CD8-positive, alpha-beta memory T cell (primary cell): ENCODE results near the gene HLA-F. TPM values are rescaled to one million over a fixed set of nuclear protein-coding genes. Genes with fewer than 3 reads are reported as not detected.

ENCODE experiments used
- CTCF ChIA-PET: fragments of 350-600 bp; sonication (Branson Sonifier 250); formaldehyde crosslinking; loops from one replicate; lab custom pipeline; 2021; ENCODE audit warnings: antibody characterized with exemption; lab: Charles Lee
- POLR2A ChIA-PET: fragments of 350-600 bp; sonication (Branson Sonifier 250); formaldehyde crosslinking; loops from one replicate; lab custom pipeline; 2021; ENCODE audit warnings: antibody characterized with exemption; lab: Charles Lee
- DNase-seq, 5 donors: peaks; one replicate each; pipeline versions ENCODE4 v3.0.0 to v3.0.0-alpha.2; 2020 to 2022; ENCODE audit warnings: mixed read lengths in 1 of 5
- H3K27ac ChIP-seq: one replicate; pipeline ENCODE4 v1.7.0; 2013; ENCODE audit warnings: low read depth, mild to moderate bottlenecking, low read length, moderate library complexity
- H3K27me3 ChIP-seq: 2 replicates; pipeline ENCODE4 v1.7.0; 2013; ENCODE audit warnings: low read length, mild to moderate bottlenecking; ENCODE audit not compliant: insufficient read depth, poor library complexity, severe bottlenecking
- H3K36me3 ChIP-seq: 2 replicates; pipeline ENCODE4 v1.7.0; 2013; ENCODE audit warnings: mild to moderate bottlenecking, low read length, moderate library complexity; ENCODE audit not compliant: insufficient read depth
- H3K4me1 ChIP-seq: 2 replicates; pipeline ENCODE4 v1.7.0; 2013; ENCODE audit warnings: mild to moderate bottlenecking, low read length, moderate library complexity; ENCODE audit not compliant: insufficient read depth
- H3K4me3 ChIP-seq: 2 replicates; pipeline ENCODE4 v1.7.0; 2013; ENCODE audit warnings: mild to moderate bottlenecking, low read length
- H3K9me3 ChIP-seq: 2 replicates; pipeline ENCODE4 v1.7.0; 2013; ENCODE audit warnings: mild to moderate bottlenecking, low read length
- H3K27ac Mint-ChIP-seq, 8 donors: one replicate each; pipeline ENCODE4 v1.8.0; 2020 to 2021; ENCODE audit warnings: mixed read lengths in 8 of 8, mild to moderate bottlenecking in 6 of 8, inconsistent platforms in 3 of 8, moderate library complexity in 3 of 8
- H3K27me3 Mint-ChIP-seq, 2 donors: one replicate each; pipeline ENCODE4 v1.8.0; 2020 to 2021; ENCODE audit warnings: mixed read lengths in 2 of 2, mild to moderate bottlenecking in 1 of 2, moderate library complexity in 1 of 2
- H3K36me3 Mint-ChIP-seq, 3 donors: one replicate each; pipeline ENCODE4 v1.8.0; 2020 to 2021; ENCODE audit warnings: mixed read lengths in 3 of 3, inconsistent platforms in 1 of 3, mild to moderate bottlenecking in 1 of 3
- H3K4me1 Mint-ChIP-seq, 3 donors: one replicate each; pipeline ENCODE4 v1.8.0; 2020 to 2021; ENCODE audit warnings: mixed read lengths in 3 of 3, inconsistent platforms in 1 of 3, mild to moderate bottlenecking in 1 of 3
- H3K4me3 Mint-ChIP-seq, 7 donors: one replicate each; pipeline ENCODE4 v1.8.0; 2020 to 2021; ENCODE audit warnings: mixed read lengths in 7 of 7, mild to moderate bottlenecking in 6 of 7, moderate library complexity in 4 of 7, inconsistent platforms in 2 of 7
- H3K9me3 Mint-ChIP-seq, 5 donors: one replicate each; pipeline ENCODE4 v1.8.0; 2020 to 2022; ENCODE audit warnings: mixed read lengths in 5 of 5, mild to moderate bottlenecking in 3 of 5, moderate library complexity in 2 of 5, inconsistent platforms in 1 of 5
- polyA plus RNA-seq: library from polyadenylated mRNA; unstranded; fragments of 300-500 nt; fragmentation: Illumina TruSeq; gene quantifications from one replicate; pipeline ENCODE4 v1.2.3, GENCODE V29; 2021
- total RNA-seq, 2 experiments: library from RNA; stranded (reverse); gene quantifications; one replicate each; pipeline ENCODE4 v1.2.3, GENCODE V29; 2021

The HLA-F gene
- total and polyA plus RNA-seq, 3 experiments from 2014 or later, result 222 to 500 (median 242) TPM

GRCh38 chr6:29737707-29738630 lies 14.7 kb downstream of the HLA-F start:
- no peaks in the 10 kb centered on the region for H3K9me3 ChIP-seq
- H3K27me3 Mint-ChIP-seq, result no peaks in the 10 kb centered on the region
- H3K27ac ChIP-seq, result no peak overlapping the region
- no peak overlapping the region for H3K4me3 ChIP-seq
- peak overlapping the region in 1 of 8 donors; percentile 33 for H3K27ac Mint-ChIP-seq
- peaks cover 0 to 4% (median 0%) of the 10 kb centered on the region in 5 donors for H3K9me3 Mint-ChIP-seq
- H3K36me3 ChIP-seq, result no peaks in the 10 kb centered on the region
- no peak overlapping the region for H3K4me3 Mint-ChIP-seq
- H3K27me3 ChIP-seq, result no peaks in the 10 kb centered on the region
- ChIA-PET POLR2A (interaction anchor here (0.9 to 2.0 kb wide), 5 partner anchors 11 to 35 kb away, joined by 3 to 10 read pairs (median 5); no protein-coding TSS in a partner anchor), CTCF (interaction anchor here (0.6 to 6.2 kb wide), 25 partner anchors 11 to 279 kb away, joined by 3 to 126 read pairs (median 5); no protein-coding TSS in a partner anchor)
- H3K4me1 Mint-ChIP-seq, result peaks cover 6 to 22% (median 12%) of the 10 kb centered on the region in 3 donors
- peaks cover 0 to 10% (median 9%) of the 10 kb centered on the region in 3 donors for H3K36me3 Mint-ChIP-seq
- H3K4me1 ChIP-seq, result no peaks in the 10 kb centered on the region
- DNase-seq, result peak; percentile 48 to 82 (median 63)

- Mint-ChIP-seq H3K27ac (no peak overlapping the region), H3K9me3 (peaks cover 0 to 4% (median 0%) of the 10 kb centered on the region in 5 donors), H3K4me3 (no peak overlapping the region), H3K36me3 (peaks cover 0 to 17% (median 9%) of the 10 kb centered on the region in 3 donors), H3K27me3 (no peaks in the 10 kb centered on the region), H3K4me1 (peaks cover 4 to 11% (median 11%) of the 10 kb centered on the region in 3 donors)
- Histone ChIP-seq H3K27me3 (no peaks in the 10 kb centered on the region), H3K9me3 (no peaks in the 10 kb centered on the region), H3K27ac (no peak overlapping the region), H3K4me3 (no peak overlapping the region), H3K36me3 (no peaks in the 10 kb centered on the region), H3K4me1 (no peaks in the 10 kb centered on the region)
- POLR2A ChIA-PET, result no interaction called here
- DNase-seq, result no peak
- CTCF ChIA-PET, result interaction anchor here (1.2 to 6.2 kb wide), 7 partner anchors 12 to 95 kb away, joined by 3 to 126 read pairs (median 5); no protein-coding TSS in a partner anchor
Observed at GRCh38 chr6:29739136-29739881, 16.1 kb downstream of the HLA-F start.

GRCh38 chr6:29739882-29740261 lies 16.6 kb downstream of the HLA-F start:
- Mint-ChIP-seq H3K36me3 (peaks cover 0 to 20% (median 9%) of the 10 kb centered on the region in 3 donors), H3K27me3 (peaks cover 0 to under 1% of the 10 kb centered on the region in 2 donors), H3K4me1 (peaks cover 0 to 5% (median 5%) of the 10 kb centered on the region in 3 donors), H3K9me3 (peaks cover 0 to 4% (median 0%) of the 10 kb centered on the region in 5 donors), H3K4me3 (no peak overlapping the region), H3K27ac (no peak overlapping the region)
- no peak for DNase-seq
- H3K27me3 ChIP-seq, result no peaks in the 10 kb centered on the region
- H3K4me1 ChIP-seq, result no peaks in the 10 kb centered on the region
- no peak overlapping the region for H3K27ac ChIP-seq
- POLR2A ChIA-PET, result no interaction called here
- H3K9me3 ChIP-seq, result no peaks in the 10 kb centered on the region
- H3K4me3 ChIP-seq, result no peak overlapping the region
- no peaks in the 10 kb centered on the region for H3K36me3 ChIP-seq
- CTCF ChIA-PET, result interaction anchor here (1.4 kb wide), 1 partner anchor 9 kb away, joined by 3 read pairs; no protein-coding TSS in a partner anchor

GRCh38 chr6:29741592-29741991 lies 18.4 kb downstream of the HLA-F start:
- Histone ChIP-seq H3K4me1 (no peaks in the 10 kb centered on the region), H3K36me3 (no peaks in the 10 kb centered on the region), H3K27ac (no peak overlapping the region), H3K4me3 (no peak overlapping the region), H3K27me3 (no peaks in the 10 kb centered on the region), H3K9me3 (no peaks in the 10 kb centered on the region)
- peaks cover 7 to 20% (median 13%) of the 10 kb centered on the region in 3 donors for H3K4me1 Mint-ChIP-seq
- no peak for DNase-seq
- H3K27me3 Mint-ChIP-seq, result peaks cover 0 to 3% of the 10 kb centered on the region in 2 donors
- no peaks in the 10 kb centered on the region for H3K9me3 Mint-ChIP-seq
- POLR2A ChIA-PET, result no interaction called here
- H3K27ac Mint-ChIP-seq, result peak overlapping the region in 1 of 8 donors; percentile 54
- H3K36me3 Mint-ChIP-seq, result peaks cover 0 to 28% (median 3%) of the 10 kb centered on the region in 3 donors
- CTCF ChIA-PET, result interaction anchor here (1.2 to 1.6 kb wide), 3 partner anchors 12 to 93 kb away, joined by 3 to 4 read pairs (median 3); no protein-coding TSS in a partner anchor
- no peak overlapping the region for H3K4me3 Mint-ChIP-seq

GRCh38 chr6:29742127-29742526 lies 18.9 kb downstream of the HLA-F start:
- peaks cover 0 to 26% (median 3%) of the 10 kb centered on the region in 3 donors for H3K36me3 Mint-ChIP-seq
- POLR2A ChIA-PET, result no interaction called here

GRCh38 chr6:29743025-29743424 lies 19.8 kb downstream of the HLA-F start:
- Histone ChIP-seq H3K9me3 (no peaks in the 10 kb centered on the region), H3K27me3 (no peaks in the 10 kb centered on the region), H3K4me1 (peaks cover 8% of the 10 kb centered on the region), H3K36me3 (no peaks in the 10 kb centered on the region), H3K27ac (no peak overlapping the region), H3K4me3 (no peak overlapping the region)
- no peak overlapping the region for H3K4me3 Mint-ChIP-seq
- no peaks in the 10 kb centered on the region for H3K9me3 Mint-ChIP-seq
- CTCF ChIA-PET, result interaction anchor here (0.9 kb wide), 1 partner anchor 10 kb away, joined by 3 read pairs; no protein-coding TSS in a partner anchor
- peaks cover 19 to 32% (median 23%) of the 10 kb centered on the region in 3 donors for H3K4me1 Mint-ChIP-seq
- POLR2A ChIA-PET, result interaction anchor here (0.6 kb wide), 1 partner anchor 22 kb away, joined by 5 read pairs; no protein-coding TSS in a partner anchor
- peaks cover 0 to 3% of the 10 kb centered on the region in 2 donors for H3K27me3 Mint-ChIP-seq
- no peak for DNase-seq
- peaks cover 0 to 25% (median 2%) of the 10 kb centered on the region in 3 donors for H3K36me3 Mint-ChIP-seq
- H3K27ac Mint-ChIP-seq, result peak overlapping the region in 1 of 8 donors; percentile 3

More at GRCh38 chr6:29742127-29742526, 18.9 kb downstream of the HLA-F start:
- CTCF ChIA-PET, result interaction anchor here (1.2 to 1.6 kb wide), 2 partner anchors 11 to 92 kb away, joined by 3 to 4 read pairs; no protein-coding TSS in a partner anchor
- DNase-seq, result no peak
- H3K4me3 Mint-ChIP-seq, result no peak overlapping the region
- no peaks in the 10 kb centered on the region for H3K9me3 Mint-ChIP-seq
- H3K27me3 Mint-ChIP-seq, result peaks cover 0 to 3% of the 10 kb centered on the region in 2 donors
- no peaks in the 10 kb centered on the region for H3K36me3 ChIP-seq
- no peaks in the 10 kb centered on the region for H3K27me3 ChIP-seq
- no peak overlapping the region for H3K27ac Mint-ChIP-seq
- H3K4me1 Mint-ChIP-seq, result peaks cover 10 to 25% (median 18%) of the 10 kb centered on the region in 3 donors
- H3K4me3 ChIP-seq, result no peak overlapping the region
- no peaks in the 10 kb centered on the region for H3K4me1 ChIP-seq
- no peak overlapping the region for H3K27ac ChIP-seq
- no peaks in the 10 kb centered on the region for H3K9me3 ChIP-seq

GRCh38 chr6:29743568-29743967 lies 20.3 kb downstream of the HLA-F start:
- peaks cover 11% of the 10 kb centered on the region for H3K4me1 ChIP-seq
- POLR2A ChIA-PET, result no interaction called here
- Mint-ChIP-seq H3K27me3 (peaks cover 0 to 3% of the 10 kb centered on the region in 2 donors), H3K4me1 (peaks cover 23 to 35% (median 24%) of the 10 kb centered on the region in 3 donors), H3K9me3 (no peaks in the 10 kb centered on the region), H3K4me3 (no peak overlapping the region), H3K36me3 (peaks cover 0 to 27% (median 2%) of the 10 kb centered on the region in 3 donors), H3K27ac (no peak overlapping the region)
- H3K9me3 ChIP-seq, result no peaks in the 10 kb centered on the region
- H3K4me3 ChIP-seq, result no peak overlapping the region
- H3K36me3 ChIP-seq, result no peaks in the 10 kb centered on the region
- H3K27me3 ChIP-seq, result no peaks in the 10 kb centered on the region
- DNase-seq, result no peak
- H3K27ac ChIP-seq, result no peak overlapping the region
- CTCF ChIA-PET, result interaction anchor here (0.9 kb wide), 1 partner anchor 10 kb away, joined by 3 read pairs; no protein-coding TSS in a partner anchor
